Measurements from ENCODE around the gene SPOP. TPM values are rescaled to one million over a fixed set of nuclear protein-coding genes. Genes with fewer than 3 reads are reported as not detected.
A peak's percentile ranks its signal among the peaks of the same experiment; 100 is the strongest.
"Not testable (repeated sequence)": the region's sequence is repeated elsewhere in the genome, so short reads cannot be mapped to it uniquely, and the experiment has no call there.

Gene SPOP
- total RNA-seq, 2 donors from 2014 or later = 66.9 to 70.3 TPM

GRCh38 chr17:49680314-49680713 lies 2.4 kb upstream of the SPOP start:
- no peak for DNase-seq (ENCODE audit: low spot score in 2 of 2)
- Mint-ChIP-seq H3K9me3 (peaks cover 4 to 6% of the 10 kb centered on the region in 2 donors), H3K27ac (no peak overlapping the region), H3K36me3 (peaks cover 9 to 15% of the 10 kb centered on the region in 2 donors)
- ATAC-seq = no peak

- H3K9me3 Mint-ChIP-seq = peaks cover 4 to 6% of the 10 kb centered on the region in 2 donors
- ATAC-seq (peak; percentile 67 to 71), DNase-seq (ENCODE audit: low spot score in 2 of 2) (peak; percentile 94 to 97)
- peaks cover 15 to 20% of the 10 kb centered on the region in 2 donors for H3K36me3 Mint-ChIP-seq
- peak overlapping the region; percentile 95 to 98 for H3K27ac Mint-ChIP-seq
These were observed 564 bp downstream of the SPOP start for GRCh38 chr17:49677134-49677932.

- Mint-ChIP-seq H3K27ac (peak overlapping the region; percentile 95 to 98), H3K9me3 (peaks cover 4 to 6% of the 10 kb centered on the region in 2 donors), H3K36me3 (peaks cover 15 to 20% of the 10 kb centered on the region in 2 donors)
- ATAC-seq (peak; percentile 30 to 39), DNase-seq (ENCODE audit: low spot score in 2 of 2) (peak in 1 of 2 donors; percentile 19)
These were observed 1.5 kb downstream of the SPOP start for GRCh38 chr17:49676276-49676868.

- Mint-ChIP-seq H3K36me3 (peaks cover 15 to 20% of the 10 kb centered on the region in 2 donors), H3K9me3 (peaks cover 4 to 6% of the 10 kb centered on the region in 2 donors), H3K27ac (peak overlapping the region; percentile 95 to 98)
- ATAC-seq (no peak), DNase-seq (ENCODE audit: low spot score in 2 of 2) (no peak)
These were observed 3.4 kb downstream of the SPOP start for GRCh38 chr17:49674507-49674906.

GRCh38 chr17:49673679-49674078 lies 4.2 kb downstream of the SPOP start:
- not testable (repeated sequence) for ATAC-seq; DNase-seq (ENCODE audit: low spot score in 2 of 2); H3K9me3 Mint-ChIP-seq; H3K27ac Mint-ChIP-seq
- H3K36me3 Mint-ChIP-seq = peaks cover 15 to 20% of the 10 kb centered on the region in 2 donors

GRCh38 chr17:49670641-49671040 lies 7.3 kb downstream of the SPOP start:
- H3K36me3 Mint-ChIP-seq = peaks cover 6 to 8% of the 10 kb centered on the region in 2 donors
- H3K9me3 Mint-ChIP-seq = no peaks in the 10 kb centered on the region
- ATAC-seq (no peak), DNase-seq (ENCODE audit: low spot score in 2 of 2) (no peak)
- peak overlapping the region in 1 of 2 donors; percentile 68 for H3K27ac Mint-ChIP-seq

DNA sequence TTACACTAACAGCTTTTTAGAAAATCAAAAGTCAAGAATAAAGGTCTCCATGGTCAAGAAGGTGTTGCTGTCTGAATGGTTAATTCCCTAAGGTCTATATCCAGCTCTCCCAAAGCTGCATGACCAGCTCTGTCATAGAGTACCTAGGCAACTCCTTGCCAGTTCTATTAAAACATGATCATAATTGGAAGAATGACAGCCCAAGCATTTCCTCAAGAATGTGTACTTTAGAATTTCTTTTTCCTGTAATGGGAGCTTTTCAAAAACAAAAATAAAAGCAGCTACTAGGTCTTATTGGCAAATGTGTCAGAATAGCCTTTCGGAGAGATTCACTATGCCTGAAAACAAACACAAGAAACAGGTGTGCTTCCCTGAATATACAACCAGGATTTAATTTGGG lies 7.9 kb downstream of the SPOP start:
- Mint-ChIP-seq H3K27ac (no peak overlapping the region), H3K36me3 (peaks cover 2 to 4% of the 10 kb centered on the region in 2 donors), H3K9me3 (no peaks in the 10 kb centered on the region)
- ATAC-seq (no peak), DNase-seq (ENCODE audit: low spot score in 2 of 2) (no peak)

GRCh38 chr17:49667854-49668253 lies 10.0 kb downstream of the SPOP start:
- ATAC-seq (no peak), DNase-seq (ENCODE audit: low spot score in 2 of 2) (no peak)
- Mint-ChIP-seq H3K36me3 (peaks cover 2 to 8% of the 10 kb centered on the region in 2 donors), H3K9me3 (no peaks in the 10 kb centered on the region), H3K27ac (no peak overlapping the region)

- H3K36me3 Mint-ChIP-seq = peaks cover 4 to 16% of the 10 kb centered on the region in 2 donors
- H3K27ac Mint-ChIP-seq = peak overlapping the region in 1 of 2 donors; percentile 70
- DNase-seq (ENCODE audit: low spot score in 2 of 2) (no peak), ATAC-seq (no peak)
- H3K9me3 Mint-ChIP-seq = no peaks in the 10 kb centered on the region
These were observed 13.1 kb downstream of the SPOP start for GRCh38 chr17:49664706-49665211.

GRCh38 chr17:49659661-49660382 lies 18.1 kb downstream of the SPOP start:
- Mint-ChIP-seq H3K9me3 (no peaks in the 10 kb centered on the region), H3K36me3 (peaks cover 4 to 19% of the 10 kb centered on the region in 2 donors), H3K27ac (peak overlapping the region; percentile 1 to 17)
- DNase-seq (ENCODE audit: low spot score in 2 of 2) (no peak), ATAC-seq (peak in 1 of 2 donors; percentile 44)

- ATAC-seq = no peak
- Mint-ChIP-seq H3K27ac (no peak overlapping the region), H3K36me3 (peaks cover 0 to 10% of the 10 kb centered on the region in 2 donors), H3K9me3 (no peaks in the 10 kb centered on the region)
- DNase-seq (ENCODE audit: low spot score in 2 of 2) = no peak
These were observed 21.6 kb downstream of the SPOP start for GRCh38 chr17:49656247-49656646.

DNA sequence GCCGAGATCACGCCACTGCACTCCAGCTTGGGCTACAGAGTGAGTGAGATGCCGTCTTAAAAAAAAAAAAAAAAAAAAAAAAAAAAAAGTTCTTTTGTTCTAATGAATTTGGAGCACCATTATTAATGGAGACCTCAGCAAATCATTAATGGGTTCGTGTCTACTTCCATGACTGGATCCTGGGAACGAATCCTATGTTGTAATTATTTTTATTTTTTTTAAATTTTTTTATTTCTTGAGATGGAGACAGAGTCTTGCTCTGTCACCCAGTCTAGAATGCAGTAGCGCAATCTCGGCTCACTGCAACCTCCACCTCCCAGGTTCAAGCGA lies 30.7 kb downstream of the SPOP start:
- peak; percentile 36 to 39 for ATAC-seq
- no peaks in the 10 kb centered on the region for H3K9me3 Mint-ChIP-seq
- peaks cover 0 to 13% of the 10 kb centered on the region in 2 donors for H3K36me3 Mint-ChIP-seq
- peak overlapping the region; percentile 65 to 83 for H3K27ac Mint-ChIP-seq
- DNase-seq (ENCODE audit: low spot score in 2 of 2) = no peak

DNA sequence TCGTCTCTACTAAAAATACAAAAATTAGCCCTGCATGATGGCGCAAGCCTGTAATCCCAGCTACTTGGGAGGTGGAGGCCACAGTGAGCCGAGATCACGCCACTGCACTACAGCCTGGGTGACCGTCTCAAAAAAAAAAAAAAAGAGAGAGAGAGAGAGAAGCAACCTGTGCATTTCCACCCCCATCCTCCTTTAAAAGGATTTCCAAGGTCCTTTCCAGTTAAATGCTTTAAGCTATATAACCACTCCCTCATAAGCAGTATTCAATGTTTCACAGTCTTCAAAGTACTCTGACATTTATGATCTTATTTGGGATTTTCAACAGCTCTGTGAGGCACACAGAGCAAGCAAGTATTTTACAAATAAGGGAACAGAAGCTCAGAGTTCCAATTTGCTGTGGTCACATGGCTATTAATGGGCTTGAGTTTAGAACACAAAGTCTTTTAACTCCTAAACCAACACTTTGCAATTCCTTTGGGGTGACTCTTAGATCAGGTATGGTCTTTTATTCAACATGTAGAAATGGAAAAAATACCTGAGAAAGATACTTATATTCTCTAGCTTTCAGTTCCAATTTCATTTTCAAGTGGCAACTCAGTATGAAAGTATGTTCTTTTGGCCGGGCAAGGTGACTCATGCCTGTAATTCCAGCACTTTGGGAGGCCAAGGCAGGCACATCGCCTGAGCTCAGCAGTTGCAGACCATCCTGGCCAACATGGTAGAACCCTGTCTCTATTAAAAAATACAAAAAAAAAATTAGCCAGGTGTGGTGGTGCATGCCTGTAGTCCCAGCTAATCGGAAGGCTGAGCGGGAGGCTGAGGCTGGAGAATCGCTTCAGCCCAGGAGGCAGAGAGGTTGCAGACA lies 31.3 kb downstream of the SPOP start:
- Mint-ChIP-seq H3K36me3 (peaks cover 0 to 14% of the 10 kb centered on the region in 2 donors), H3K27ac (peak overlapping the region; percentile 74 to 83), H3K9me3 (no peaks in the 10 kb centered on the region)
- ATAC-seq = peak; percentile 94 to 98
- DNase-seq (ENCODE audit: low spot score in 2 of 2) = peak; percentile 45 to 58

DNA sequence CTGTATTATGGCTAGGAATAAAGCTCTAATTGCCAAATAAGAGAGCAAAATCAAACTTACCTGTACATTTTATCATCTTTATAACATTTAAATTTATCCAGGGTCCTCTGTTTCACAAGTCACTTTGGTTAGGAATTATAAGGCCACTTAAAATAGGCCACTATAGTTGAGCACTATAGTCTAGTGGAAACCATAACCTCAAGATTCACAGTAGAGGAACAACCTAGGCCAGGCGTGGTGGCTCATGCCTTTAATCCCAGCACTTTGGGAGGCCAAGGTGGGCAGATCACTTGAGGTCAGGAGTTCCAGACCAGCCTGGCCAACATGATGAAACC lies 31.9 kb downstream of the SPOP start:
- ATAC-seq = peak in 1 of 2 donors; percentile 21
- peak overlapping the region; percentile 74 to 83 for H3K27ac Mint-ChIP-seq
- H3K9me3 Mint-ChIP-seq; DNase-seq (ENCODE audit: low spot score in 2 of 2): not testable (repeated sequence)
- peaks cover 0 to 20% of the 10 kb centered on the region in 2 donors for H3K36me3 Mint-ChIP-seq

GRCh38 chr17:49645654-49646053 lies 32.2 kb downstream of the SPOP start:
- Mint-ChIP-seq H3K9me3 (no peaks in the 10 kb centered on the region), H3K27ac (peak overlapping the region; percentile 6 to 83), H3K36me3 (peaks cover 0 to 23% of the 10 kb centered on the region in 2 donors)
- ATAC-seq (no peak), DNase-seq (ENCODE audit: low spot score in 2 of 2) (no peak)

GRCh38 chr17:49640556-49640955 lies 37.3 kb downstream of the SPOP start:
- ATAC-seq (no peak), DNase-seq (ENCODE audit: low spot score in 2 of 2) (no peak)
- Mint-ChIP-seq H3K36me3 (peaks cover 0 to 44% of the 10 kb centered on the region in 2 donors), H3K9me3 (no peaks in the 10 kb centered on the region), H3K27ac (no peak overlapping the region)
